Osteocyte (in vitro differentiated cells): Measurements from ENCODE around the gene PARL. TPM values are rescaled to one million over a fixed set of nuclear protein-coding genes. Genes with fewer than 3 reads are reported as not detected.

ENCODE experiments used
- DNase-seq: peaks from one replicate; pipeline ENCODE4 v3.0.0; 2021; ENCODE audit warnings: mixed read lengths; ENCODE audit not compliant: unreplicated experiment; ENCODE audit errors: extremely low spot score
- H3K27ac Mint-ChIP-seq: one replicate; pipeline ENCODE4 v1.8.0; 2021; ENCODE audit warnings: mild to moderate bottlenecking, mixed read lengths; ENCODE audit not compliant: unreplicated experiment
- H3K27me3 Mint-ChIP-seq: one replicate; pipeline ENCODE4 v1.8.0; 2021; ENCODE audit warnings: mixed read lengths; ENCODE audit not compliant: unreplicated experiment
- H3K36me3 Mint-ChIP-seq: one replicate; pipeline ENCODE4 v1.8.0; 2021; ENCODE audit warnings: mixed read lengths; ENCODE audit not compliant: unreplicated experiment
- H3K4me1 Mint-ChIP-seq: one replicate; pipeline ENCODE4 v1.8.0; 2021; ENCODE audit warnings: mixed read lengths; ENCODE audit not compliant: unreplicated experiment
- H3K4me3 Mint-ChIP-seq: one replicate; pipeline ENCODE4 v1.8.0; 2021; ENCODE audit warnings: mild to moderate bottlenecking, moderate library complexity, mixed read lengths; ENCODE audit not compliant: unreplicated experiment
- H3K9me3 Mint-ChIP-seq: one replicate; pipeline ENCODE4 v1.8.0; 2021; ENCODE audit warnings: mixed read lengths; ENCODE audit not compliant: unreplicated experiment
- total RNA-seq: library from RNA; stranded (reverse); gene quantifications from 2 replicates; pipeline ENCODE4 v1.2.1, GENCODE V29; 2021
- TF ChIP-seq, protein P1 (sequence below): fragments of 200-600 bp; sonication (generic); IDR thresholded peaks from 2 replicates; pipeline ENCODE4 v1.5.0; 2021; ENCODE audit warnings: antibody characterized with exemption, mild to moderate bottlenecking, moderate library complexity

The PARL gene
- total RNA-seq, 1 donor from 2014 or later = 45.5 TPM

DNA sequence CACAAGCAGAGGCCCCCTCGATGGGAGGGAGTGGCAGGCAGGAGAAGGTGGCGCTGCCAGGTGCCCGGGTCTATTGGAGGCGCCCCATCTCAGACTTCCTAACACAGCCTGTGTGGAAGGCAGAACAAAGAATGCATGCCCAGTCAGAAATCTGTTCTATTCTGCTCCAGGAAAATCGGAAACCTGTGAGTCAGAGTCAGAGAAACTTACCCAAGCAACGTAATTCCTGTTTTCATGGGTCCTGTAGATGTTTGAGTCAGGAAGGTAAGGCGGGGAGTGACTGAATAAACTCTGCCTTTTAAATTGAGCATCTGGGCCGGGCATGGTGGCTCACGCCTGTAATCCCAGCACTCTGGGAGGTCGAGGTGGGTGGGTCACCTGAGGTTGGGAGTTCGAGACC, 73.0 kb downstream of the PARL start:
- Mint-ChIP-seq H3K4me3 (no peak overlapping the region), H3K27me3 (no peaks in the 10 kb centered on the region), H3K4me1 (no peaks in the 10 kb centered on the region), H3K27ac (no peak overlapping the region), H3K9me3 (no peaks in the 10 kb centered on the region), H3K36me3 (peaks cover 46% of the 10 kb centered on the region)
- TF ChIP-seq, protein P1, sequence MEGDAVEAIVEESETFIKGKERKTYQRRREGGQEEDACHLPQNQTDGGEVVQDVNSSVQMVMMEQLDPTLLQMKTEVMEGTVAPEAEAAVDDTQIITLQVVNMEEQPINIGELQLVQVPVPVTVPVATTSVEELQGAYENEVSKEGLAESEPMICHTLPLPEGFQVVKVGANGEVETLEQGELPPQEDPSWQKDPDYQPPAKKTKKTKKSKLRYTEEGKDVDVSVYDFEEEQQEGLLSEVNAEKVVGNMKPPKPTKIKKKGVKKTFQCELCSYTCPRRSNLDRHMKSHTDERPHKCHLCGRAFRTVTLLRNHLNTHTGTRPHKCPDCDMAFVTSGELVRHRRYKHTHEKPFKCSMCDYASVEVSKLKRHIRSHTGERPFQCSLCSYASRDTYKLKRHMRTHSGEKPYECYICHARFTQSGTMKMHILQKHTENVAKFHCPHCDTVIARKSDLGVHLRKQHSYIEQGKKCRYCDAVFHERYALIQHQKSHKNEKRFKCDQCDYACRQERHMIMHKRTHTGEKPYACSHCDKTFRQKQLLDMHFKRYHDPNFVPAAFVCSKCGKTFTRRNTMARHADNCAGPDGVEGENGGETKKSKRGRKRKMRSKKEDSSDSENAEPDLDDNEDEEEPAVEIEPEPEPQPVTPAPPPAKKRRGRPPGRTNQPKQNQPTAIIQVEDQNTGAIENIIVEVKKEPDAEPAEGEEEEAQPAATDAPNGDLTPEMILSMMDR = no peak
- no peak for DNase-seq

DNA sequence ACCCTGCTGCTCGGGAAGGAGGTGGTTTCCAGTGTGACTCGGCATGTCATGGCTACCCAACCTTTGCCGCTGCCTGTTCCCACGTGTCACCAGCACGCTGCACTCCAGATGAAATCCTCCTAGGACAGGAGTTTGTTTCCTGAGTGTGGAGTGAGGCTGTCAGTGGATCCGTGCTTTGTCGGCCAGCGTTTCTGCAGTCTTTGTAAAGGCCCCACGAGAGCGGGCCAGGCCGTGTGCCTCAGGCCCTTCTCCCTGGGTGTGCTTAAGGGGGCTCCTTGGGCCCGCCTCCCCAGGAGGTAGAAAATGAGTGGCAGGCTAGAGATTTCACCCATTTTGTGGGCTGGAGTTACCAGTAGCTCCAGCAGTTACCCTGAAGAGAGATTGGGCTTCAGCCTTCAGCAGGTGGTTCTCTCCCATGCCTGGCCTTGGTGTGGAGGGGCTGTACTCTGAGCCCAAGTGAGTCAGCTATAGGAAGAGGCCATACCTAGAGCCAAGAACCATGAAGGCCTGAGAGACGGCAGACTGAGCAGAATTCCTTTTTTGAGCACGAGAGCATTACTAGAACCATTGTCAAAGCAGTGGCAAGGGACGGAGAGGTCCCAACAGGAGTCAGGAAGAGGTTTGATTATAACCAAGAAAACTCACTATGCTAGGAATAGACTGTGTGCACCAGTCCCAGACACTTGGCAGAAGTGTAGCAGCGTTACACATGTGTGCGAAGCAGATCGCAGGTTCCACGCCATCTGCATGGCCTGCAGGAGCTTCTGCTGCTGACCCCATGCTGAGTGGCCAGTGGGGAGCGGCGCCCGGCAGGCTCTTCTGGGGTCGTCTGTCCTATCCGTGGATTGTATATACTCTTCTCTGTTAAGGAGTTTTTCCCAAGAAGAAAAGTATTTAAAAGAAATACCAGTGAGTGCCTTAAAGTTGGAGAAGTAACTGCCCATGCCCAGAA, 73.8 kb downstream of the PARL start:
- H3K9me3 Mint-ChIP-seq = no peaks in the 10 kb centered on the region
- no peaks in the 10 kb centered on the region for H3K27me3 Mint-ChIP-seq
- no peak overlapping the region for H3K4me3 Mint-ChIP-seq
- H3K4me1 Mint-ChIP-seq = no peaks in the 10 kb centered on the region
- H3K36me3 Mint-ChIP-seq = peaks cover 45% of the 10 kb centered on the region
- TF ChIP-seq, protein P1 = no peak
- no peak for DNase-seq
- no peak overlapping the region for H3K27ac Mint-ChIP-seq

DNA sequence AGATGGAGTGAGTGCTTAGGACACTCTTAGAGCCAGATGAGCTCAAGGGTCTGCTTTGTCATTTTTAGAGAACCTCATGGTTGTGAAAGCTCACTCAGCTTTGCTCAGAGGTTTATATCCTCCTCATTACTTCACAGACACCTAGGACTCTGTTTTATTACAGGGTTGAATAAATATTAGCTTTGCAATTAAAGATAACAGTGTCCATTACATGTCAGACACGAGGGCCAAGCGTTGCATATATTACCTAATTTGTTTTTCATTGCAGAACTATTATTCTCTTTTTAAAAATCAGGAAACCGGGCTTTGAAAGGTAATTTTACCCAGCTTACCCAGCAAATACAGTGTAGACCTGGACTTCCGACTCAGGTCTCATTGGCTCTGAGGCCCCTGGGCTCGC, 75.4 kb downstream of the PARL start:
- Mint-ChIP-seq H3K36me3 (peaks cover 54% of the 10 kb centered on the region), H3K4me3 (no peak overlapping the region), H3K4me1 (no peaks in the 10 kb centered on the region), H3K9me3 (no peaks in the 10 kb centered on the region), H3K27me3 (no peaks in the 10 kb centered on the region), H3K27ac (no peak overlapping the region)
- TF ChIP-seq, protein P1 = no peak
- DNase-seq = no peak

DNA sequence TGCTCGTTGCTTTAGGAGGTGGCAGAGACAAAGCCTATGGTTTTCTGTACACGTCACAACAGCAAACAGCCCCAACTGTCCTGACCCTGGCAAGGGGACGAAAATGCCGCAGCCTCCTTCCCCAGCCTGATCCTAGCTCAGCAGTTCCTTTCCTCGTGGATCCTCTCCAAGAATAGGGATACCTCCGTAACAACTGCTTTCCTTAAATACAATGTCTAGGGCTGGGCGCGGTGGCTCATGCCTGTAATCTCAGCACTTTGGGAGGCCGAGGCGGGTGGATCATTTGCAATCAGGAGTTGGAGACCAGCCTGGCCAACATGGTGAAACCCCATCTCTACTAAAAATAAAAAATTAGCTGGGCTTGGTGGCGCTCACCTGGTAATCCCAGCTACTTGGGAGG, 76.3 kb downstream of the PARL start:
- H3K9me3 Mint-ChIP-seq = no peaks in the 10 kb centered on the region
- H3K27ac Mint-ChIP-seq = no peak overlapping the region
- TF ChIP-seq, protein P1 = no peak
- H3K4me3 Mint-ChIP-seq = no peak overlapping the region
- no peaks in the 10 kb centered on the region for H3K4me1 Mint-ChIP-seq
- peaks cover 62% of the 10 kb centered on the region for H3K36me3 Mint-ChIP-seq
- no peak for DNase-seq
- no peaks in the 10 kb centered on the region for H3K27me3 Mint-ChIP-seq

DNA sequence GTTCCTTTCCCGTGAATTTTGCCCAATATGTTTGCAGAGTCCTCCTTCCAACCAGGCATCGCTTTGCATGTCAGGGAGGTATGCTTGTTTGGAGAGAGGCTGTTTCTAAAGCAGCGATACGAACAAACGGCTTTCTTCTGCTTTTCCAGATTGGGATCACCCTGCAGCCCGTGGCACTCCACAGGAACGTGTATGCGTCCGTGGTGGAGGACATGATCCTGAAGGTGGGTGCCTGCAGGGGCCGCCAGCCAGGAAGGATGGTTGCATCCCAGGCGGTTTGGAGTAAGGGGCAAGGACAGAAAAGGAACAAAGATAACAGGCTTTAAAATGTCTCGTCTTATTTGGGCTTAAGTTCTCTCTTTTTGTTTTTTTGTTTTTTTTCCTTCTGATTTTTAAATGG, 76.8 kb downstream of the PARL start:
- DNase-seq = no peak
- Mint-ChIP-seq H3K27me3 (no peaks in the 10 kb centered on the region), H3K4me1 (no peaks in the 10 kb centered on the region), H3K4me3 (no peak overlapping the region), H3K9me3 (no peaks in the 10 kb centered on the region), H3K36me3 (peaks cover 67% of the 10 kb centered on the region), H3K27ac (no peak overlapping the region)
- TF ChIP-seq, protein P1 = no peak
